T-helper 2 cell (primary cell): Measurements from ENCODE around the gene C22orf23.
"Not testable (repeated sequence)": the region's sequence is repeated elsewhere in the genome, so short reads cannot be mapped to it uniquely, and the experiment has no call there.

ENCODE experiments used
- DNase-seq, 5 experiments: peaks; one replicate each; pipeline versions ENCODE4 v3.0.0 to v3.0.0-alpha.2; 2012 to 2022

Gene C22orf23

GRCh38 chr22:37982151-37982785, 28.9 kb upstream of the C22orf23 start:
- no peak for DNase-seq

GRCh38 chr22:37981282-37982011, 28.0 kb upstream of the C22orf23 start:
- no peak for DNase-seq

GRCh38 chr22:37979782-37980181, 26.4 kb upstream of the C22orf23 start:
- no peak for DNase-seq

- DNase-seq, result no peak
These were observed 23.1 kb upstream of the C22orf23 start for GRCh38 chr22:37976547-37976946.

GRCh38 chr22:37976022-37976421, 22.6 kb upstream of the C22orf23 start:
- DNase-seq, result not testable (repeated sequence)

GRCh38 chr22:37975153-37975552, 21.8 kb upstream of the C22orf23 start:
- DNase-seq, result no peak

GRCh38 chr22:37973271-37974170, 20.1 kb upstream of the C22orf23 start:
- no peak for DNase-seq

GRCh38 chr22:37972527-37972926, 19.1 kb upstream of the C22orf23 start:
- no peak for DNase-seq

- no peak for DNase-seq
These were observed 18.4 kb upstream of the C22orf23 start for GRCh38 chr22:37971475-37972434.

GRCh38 chr22:37970864-37971263, 17.5 kb upstream of the C22orf23 start:
- DNase-seq, result no peak

- DNase-seq, result no peak
These were observed 15.3 kb upstream of the C22orf23 start for GRCh38 chr22:37968452-37969251.

- no peak for DNase-seq
These were observed 14.4 kb upstream of the C22orf23 start for GRCh38 chr22:37967637-37968451.

- DNase-seq, result no peak
These were observed 13.7 kb upstream of the C22orf23 start for GRCh38 chr22:37967147-37967546.

- DNase-seq, result no peak
These were observed 12.7 kb upstream of the C22orf23 start for GRCh38 chr22:37965940-37966664.

- no peak for DNase-seq
These were observed 7.7 kb upstream of the C22orf23 start for GRCh38 chr22:37961062-37961461.

GRCh38 chr22:37959231-37959825, 5.9 kb upstream of the C22orf23 start:
- no peak for DNase-seq

GRCh38 chr22:37957232-37957631, 3.8 kb upstream of the C22orf23 start:
- no peak for DNase-seq

GRCh38 chr22:37955825-37956397, 2.5 kb upstream of the C22orf23 start:
- DNase-seq, result not testable (repeated sequence)

- no peak for DNase-seq
These were observed 1.3 kb upstream of the C22orf23 start for GRCh38 chr22:37954686-37955085.
